ENCODE measurements around the gene STK31. TPM values are rescaled to one million over a fixed set of nuclear protein-coding genes. Genes with fewer than 3 reads are reported as not detected.
"Not testable (repeated sequence)": the region's sequence is repeated elsewhere in the genome, so short reads cannot be mapped to it uniquely, and the experiment has no call there.

Gene STK31
- total RNA-seq, 1 experiment from 2014 or later = 0.15 TPM

- peak; percentile 67 for DNase-seq
- H3K4me1 ChIP-seq (ENCODE audit: low read length) = peaks cover 23% of the 10 kb centered on the region
- H3K27me3 ChIP-seq (ENCODE audit: low read length) = no peaks in the 10 kb centered on the region
- no peaks in the 10 kb centered on the region for H3K36me3 ChIP-seq (ENCODE audit: insufficient read depth, low read length)
- peaks cover 11% of the 10 kb centered on the region; the same call in 1 of the 2 replicates for H3K79me2 ChIP-seq (ENCODE audit: low read length)
- peak overlapping the region; percentile 83 for H3K4me2 ChIP-seq (ENCODE audit: low read depth, low read length, poor library complexity, severe bottlenecking)
- H3K27ac ChIP-seq (ENCODE audit: low read length) = no peak overlapping the region
- H3K9me2 ChIP-seq (replicated peaks; ENCODE audit: insufficient read depth, low read length) = no peaks in the 10 kb centered on the region
- H2AFZ ChIP-seq (ENCODE audit: low read length) = peak overlapping the region; percentile 97
- peak overlapping the region; percentile 77 for H3K9ac ChIP-seq (ENCODE audit: low read length)
- H3K4me3 ChIP-seq (ENCODE audit: low read length) = peak overlapping the region; percentile 84
- H4K20me1 ChIP-seq (ENCODE audit: insufficient read depth, low read depth, low read length) = no peaks in the 10 kb centered on the region
- no peaks in the 10 kb centered on the region for H3K9me3 ChIP-seq (ENCODE audit: low read length)
These were observed 29.3 kb upstream of the STK31 start for GRCh38 chr7:23680414-23681405.

- not testable (repeated sequence) for H3K9ac ChIP-seq (ENCODE audit: low read length); H4K20me1 ChIP-seq (ENCODE audit: insufficient read depth, low read depth, low read length); H2AFZ ChIP-seq (ENCODE audit: low read length); DNase-seq; H3K36me3 ChIP-seq (ENCODE audit: insufficient read depth, low read length); H3K9me2 ChIP-seq (replicated peaks; ENCODE audit: insufficient read depth, low read length); H3K27me3 ChIP-seq (ENCODE audit: low read length); H3K4me3 ChIP-seq (ENCODE audit: low read length); H3K4me2 ChIP-seq (ENCODE audit: low read depth, low read length, poor library complexity, severe bottlenecking); H3K27ac ChIP-seq (ENCODE audit: low read length); H3K9me3 ChIP-seq (ENCODE audit: low read length)
- peaks cover 11% of the 10 kb centered on the region; the same call in 1 of the 2 replicates for H3K79me2 ChIP-seq (ENCODE audit: low read length)
- peaks cover 24% of the 10 kb centered on the region for H3K4me1 ChIP-seq (ENCODE audit: low read length)
These were observed 26.0 kb upstream of the STK31 start for GRCh38 chr7:23684041-23684440.

- no peak overlapping the region for H3K9ac ChIP-seq (ENCODE audit: low read length)
- H3K9me3 ChIP-seq (ENCODE audit: low read length) = no peaks in the 10 kb centered on the region
- no peak overlapping the region for H2AFZ ChIP-seq (ENCODE audit: low read length)
- H4K20me1 ChIP-seq (ENCODE audit: insufficient read depth, low read depth, low read length) = no peaks in the 10 kb centered on the region
- H3K27me3 ChIP-seq (ENCODE audit: low read length) = no peaks in the 10 kb centered on the region
- peaks cover 9% of the 10 kb centered on the region; the same call in 1 of the 2 replicates for H3K79me2 ChIP-seq (ENCODE audit: low read length)
- H3K27ac ChIP-seq (ENCODE audit: low read length) = no peak overlapping the region
- no peak overlapping the region for H3K4me3 ChIP-seq (ENCODE audit: low read length)
- peaks cover 9% of the 10 kb centered on the region for H3K4me1 ChIP-seq (ENCODE audit: low read length)
- DNase-seq = no peak
- H3K9me2 ChIP-seq (replicated peaks; ENCODE audit: insufficient read depth, low read length) = no peaks in the 10 kb centered on the region
- H3K36me3 ChIP-seq (ENCODE audit: insufficient read depth, low read length) = no peaks in the 10 kb centered on the region
- peak overlapping the region; percentile 19 for H3K4me2 ChIP-seq (ENCODE audit: low read depth, low read length, poor library complexity, severe bottlenecking)
These were observed 24.3 kb upstream of the STK31 start for GRCh38 chr7:23685731-23686130.

- no peaks in the 10 kb centered on the region for H4K20me1 ChIP-seq (ENCODE audit: insufficient read depth, low read depth, low read length)
- no peak for DNase-seq
- no peaks in the 10 kb centered on the region for H3K9me3 ChIP-seq (ENCODE audit: low read length)
- no peaks in the 10 kb centered on the region for H3K9me2 ChIP-seq (replicated peaks; ENCODE audit: insufficient read depth, low read length)
- H2AFZ ChIP-seq (ENCODE audit: low read length) = no peak overlapping the region
- no peaks in the 10 kb centered on the region for H3K36me3 ChIP-seq (ENCODE audit: insufficient read depth, low read length)
- H3K4me3 ChIP-seq (ENCODE audit: low read length) = no peak overlapping the region
- H3K27ac ChIP-seq (ENCODE audit: low read length) = no peak overlapping the region
- no peaks in the 10 kb centered on the region for H3K79me2 ChIP-seq (ENCODE audit: low read length)
- H3K27me3 ChIP-seq (ENCODE audit: low read length) = no peaks in the 10 kb centered on the region
- no peak overlapping the region for H3K9ac ChIP-seq (ENCODE audit: low read length)
- no peak overlapping the region for H3K4me2 ChIP-seq (ENCODE audit: low read depth, low read length, poor library complexity, severe bottlenecking)
- H3K4me1 ChIP-seq (ENCODE audit: low read length) = peaks cover 5% of the 10 kb centered on the region
These were observed 23.0 kb upstream of the STK31 start for GRCh38 chr7:23687011-23687410.

- Histone ChIP-seq H3K4me3 (ENCODE audit: low read length) (no peak overlapping the region), H3K79me2 (ENCODE audit: low read length) (no peaks in the 10 kb centered on the region), H3K27me3 (ENCODE audit: low read length) (no peaks in the 10 kb centered on the region), H3K27ac (ENCODE audit: low read length) (no peak overlapping the region), H3K4me1 (ENCODE audit: low read length) (peaks cover 5% of the 10 kb centered on the region), H4K20me1 (ENCODE audit: insufficient read depth, low read depth, low read length) (no peaks in the 10 kb centered on the region), H3K4me2 (ENCODE audit: low read depth, low read length, poor library complexity, severe bottlenecking) (no peak overlapping the region), H3K9me2 (replicated peaks; ENCODE audit: insufficient read depth, low read length) (no peaks in the 10 kb centered on the region), H3K9ac (ENCODE audit: low read length) (no peak overlapping the region), H3K36me3 (ENCODE audit: insufficient read depth, low read length) (peaks cover 5% of the 10 kb centered on the region), H3K9me3 (ENCODE audit: low read length) (no peaks in the 10 kb centered on the region), H2AFZ (ENCODE audit: low read length) (no peak overlapping the region)
- no peak for DNase-seq
These were observed 20.9 kb upstream of the STK31 start for GRCh38 chr7:23689165-23689564.

- H3K9ac ChIP-seq (ENCODE audit: low read length) = no peak overlapping the region
- no peak overlapping the region for H3K27ac ChIP-seq (ENCODE audit: low read length)
- no peaks in the 10 kb centered on the region for H3K9me3 ChIP-seq (ENCODE audit: low read length)
- H3K36me3 ChIP-seq (ENCODE audit: insufficient read depth, low read length) = peaks cover 10% of the 10 kb centered on the region
- no peak overlapping the region for H3K4me2 ChIP-seq (ENCODE audit: low read depth, low read length, poor library complexity, severe bottlenecking)
- H2AFZ ChIP-seq (ENCODE audit: low read length) = no peak overlapping the region
- no peaks in the 10 kb centered on the region for H3K4me1 ChIP-seq (ENCODE audit: low read length)
- no peak for DNase-seq
- H3K4me3 ChIP-seq (ENCODE audit: low read length) = no peak overlapping the region
- no peaks in the 10 kb centered on the region for H4K20me1 ChIP-seq (ENCODE audit: insufficient read depth, low read depth, low read length)
- H3K79me2 ChIP-seq (ENCODE audit: low read length) = no peaks in the 10 kb centered on the region
- H3K9me2 ChIP-seq (replicated peaks; ENCODE audit: insufficient read depth, low read length) = no peaks in the 10 kb centered on the region
- H3K27me3 ChIP-seq (ENCODE audit: low read length) = no peaks in the 10 kb centered on the region
These were observed 18.7 kb upstream of the STK31 start for GRCh38 chr7:23691320-23691719.

- H3K4me2 ChIP-seq (ENCODE audit: low read depth, low read length, poor library complexity, severe bottlenecking) = no peak overlapping the region
- peaks cover 10% of the 10 kb centered on the region for H3K36me3 ChIP-seq (ENCODE audit: insufficient read depth, low read length)
- H3K9ac ChIP-seq (ENCODE audit: low read length) = no peak overlapping the region
- H3K9me2 ChIP-seq (replicated peaks; ENCODE audit: insufficient read depth, low read length) = no peaks in the 10 kb centered on the region
- H3K27ac ChIP-seq (ENCODE audit: low read length) = no peak overlapping the region
- H2AFZ ChIP-seq (ENCODE audit: low read length) = no peak overlapping the region
- no peaks in the 10 kb centered on the region for H3K79me2 ChIP-seq (ENCODE audit: low read length)
- no peaks in the 10 kb centered on the region for H3K27me3 ChIP-seq (ENCODE audit: low read length)
- no peaks in the 10 kb centered on the region for H3K9me3 ChIP-seq (ENCODE audit: low read length)
- no peaks in the 10 kb centered on the region for H4K20me1 ChIP-seq (ENCODE audit: insufficient read depth, low read depth, low read length)
- DNase-seq = no peak
- no peak overlapping the region for H3K4me3 ChIP-seq (ENCODE audit: low read length)
- H3K4me1 ChIP-seq (ENCODE audit: low read length) = no peaks in the 10 kb centered on the region
These were observed 16.8 kb upstream of the STK31 start for GRCh38 chr7:23693224-23693623.

GRCh38 chr7:23696916-23697441 is 13.0 kb upstream of the STK31 start:
- Histone ChIP-seq H2AFZ (ENCODE audit: low read length) (peak overlapping the region; percentile 79), H3K9me3 (ENCODE audit: low read length) (no peaks in the 10 kb centered on the region), H3K9ac (ENCODE audit: low read length) (no peak overlapping the region), H3K36me3 (ENCODE audit: insufficient read depth, low read length) (peaks cover 10% of the 10 kb centered on the region), H3K4me1 (ENCODE audit: low read length) (no peaks in the 10 kb centered on the region), H3K4me3 (ENCODE audit: low read length) (no peak overlapping the region), H3K27ac (ENCODE audit: low read length) (no peak overlapping the region), H3K27me3 (ENCODE audit: low read length) (no peaks in the 10 kb centered on the region), H3K9me2 (replicated peaks; ENCODE audit: insufficient read depth, low read length) (no peaks in the 10 kb centered on the region), H3K4me2 (ENCODE audit: low read depth, low read length, poor library complexity, severe bottlenecking) (no peak overlapping the region), H4K20me1 (ENCODE audit: insufficient read depth, low read depth, low read length) (no peaks in the 10 kb centered on the region), H3K79me2 (ENCODE audit: low read length) (no peaks in the 10 kb centered on the region)
- peak; percentile 90 for DNase-seq

Data from Karpas-422 (cell line).